GM18907 (cell line): Measurements from ENCODE around the gene SLC6A3.
"Not testable (repeated sequence)": the region's sequence is repeated elsewhere in the genome, so short reads cannot be mapped to it uniquely, and the experiment has no call there.

Experiments used
- ATAC-seq: cut with Tn5 transposase; IDR thresholded peaks from one replicate; pipeline ENCODE4 v1.9.1; 2021; ENCODE audit warnings: mild to moderate bottlenecking, moderate library complexity; ENCODE audit not compliant: unreplicated experiment

The SLC6A3 gene

GRCh38 chr5:1375871-1376810, 69.1 kb downstream of the SLC6A3 start:
- ATAC-seq: no peak

DNA sequence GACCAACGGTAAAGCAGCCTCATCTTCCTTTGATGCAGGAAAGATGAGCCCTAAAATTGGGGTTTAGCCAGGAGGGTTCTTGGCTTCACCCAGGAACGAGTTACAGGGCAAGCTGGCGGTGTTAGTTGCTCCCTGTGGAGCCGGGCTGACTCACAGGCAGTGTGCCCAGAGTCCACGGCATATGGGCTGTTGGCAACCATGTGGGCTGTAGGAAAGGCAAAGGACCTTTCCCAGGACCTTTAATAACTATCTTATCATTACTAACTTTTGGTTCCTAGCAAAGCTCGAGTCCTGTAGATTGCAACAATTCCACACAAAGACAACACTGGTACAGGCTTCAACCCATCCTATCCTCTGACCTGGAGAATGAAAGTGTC, 70.6 kb downstream of the SLC6A3 start:
- ATAC-seq: no peak

DNA sequence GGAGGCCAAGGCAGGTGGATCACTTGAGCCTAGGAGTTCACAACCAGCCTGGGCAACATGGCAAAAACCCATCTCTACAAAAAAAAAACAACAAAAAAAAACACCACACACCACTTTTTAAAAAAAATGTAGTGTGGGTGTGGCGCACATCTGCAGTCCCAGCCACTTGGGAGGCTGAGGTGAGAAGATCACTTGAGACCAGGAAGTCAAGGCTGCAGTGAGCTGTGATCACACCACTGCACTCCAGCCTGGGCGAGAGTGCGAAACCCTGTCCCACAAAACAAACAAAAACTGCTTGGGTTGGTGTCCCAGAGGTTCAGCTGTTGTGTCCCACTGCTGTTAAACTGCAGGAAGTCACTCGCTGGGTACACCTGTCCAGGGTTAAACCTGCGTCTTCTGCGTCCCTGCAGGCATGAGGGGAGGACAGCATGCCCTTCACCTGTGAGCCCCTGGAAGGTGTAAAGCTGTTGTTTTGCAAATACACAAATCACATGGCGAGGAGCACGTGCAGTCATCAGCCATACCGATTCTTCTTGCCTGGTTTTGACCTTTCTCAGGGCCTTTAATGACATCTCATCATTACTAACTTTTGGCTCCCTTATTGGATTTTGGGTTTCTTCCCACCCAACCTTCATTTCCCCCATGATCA, 71.1 kb downstream of the SLC6A3 start:
- no peak for ATAC-seq

- not testable (repeated sequence) for ATAC-seq
Measured at GRCh38 chr5:1371972-1372342, 73.3 kb downstream of the SLC6A3 start.

GRCh38 chr5:1371218-1371971, 73.8 kb downstream of the SLC6A3 start:
- ATAC-seq: no peak

- no peak for ATAC-seq
Measured at GRCh38 chr5:1370006-1370405, 75.2 kb downstream of the SLC6A3 start.

DNA sequence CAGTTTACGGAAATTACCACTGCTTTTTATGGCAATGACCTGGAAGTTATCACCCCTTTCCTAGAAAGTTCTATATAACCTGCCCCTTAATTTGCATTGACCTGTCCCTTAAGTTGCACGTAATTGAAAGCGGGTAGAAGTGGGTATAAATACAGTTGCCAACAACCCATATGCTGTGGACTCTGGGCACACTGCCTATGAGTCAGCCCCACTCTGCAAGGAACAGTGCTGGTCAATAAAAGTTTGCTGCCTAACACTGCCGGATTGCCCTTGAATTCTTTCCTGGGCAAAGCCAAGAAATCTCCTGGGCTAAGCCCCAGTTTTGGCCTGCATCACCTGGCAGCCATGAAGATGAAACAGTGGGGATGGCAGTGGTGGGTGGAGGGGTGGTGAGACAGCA, 76.5 kb downstream of the SLC6A3 start:
- ATAC-seq: no peak

- ATAC-seq: no peak
Measured at GRCh38 chr5:1368236-1368635, 77.0 kb downstream of the SLC6A3 start.

- no peak for ATAC-seq
Measured at GRCh38 chr5:1367149-1367548, 78.1 kb downstream of the SLC6A3 start.

DNA sequence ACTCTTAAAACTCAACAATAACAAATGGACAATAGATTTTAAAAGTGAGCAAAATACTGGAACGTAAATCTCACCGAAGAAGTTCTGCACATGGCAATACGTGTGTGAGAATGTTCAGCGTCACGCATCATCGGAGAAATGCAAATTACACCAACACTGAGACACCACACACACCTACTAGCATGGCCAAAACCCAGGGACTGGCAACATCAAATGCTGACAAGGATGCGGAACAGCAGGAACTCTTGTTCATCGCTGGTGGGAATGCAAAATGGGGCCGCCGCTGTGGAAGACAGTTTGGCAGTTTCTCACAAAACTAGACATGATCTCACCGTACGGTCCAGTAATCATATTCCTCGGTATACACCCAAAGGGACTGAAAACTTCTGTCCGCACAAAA, 78.7 kb downstream of the SLC6A3 start:
- no peak for ATAC-seq

GRCh38 chr5:1364211-1364610, 81.0 kb downstream of the SLC6A3 start:
- ATAC-seq: no peak

- ATAC-seq: no peak
Measured at GRCh38 chr5:1363581-1363980, 81.7 kb downstream of the SLC6A3 start.

DNA sequence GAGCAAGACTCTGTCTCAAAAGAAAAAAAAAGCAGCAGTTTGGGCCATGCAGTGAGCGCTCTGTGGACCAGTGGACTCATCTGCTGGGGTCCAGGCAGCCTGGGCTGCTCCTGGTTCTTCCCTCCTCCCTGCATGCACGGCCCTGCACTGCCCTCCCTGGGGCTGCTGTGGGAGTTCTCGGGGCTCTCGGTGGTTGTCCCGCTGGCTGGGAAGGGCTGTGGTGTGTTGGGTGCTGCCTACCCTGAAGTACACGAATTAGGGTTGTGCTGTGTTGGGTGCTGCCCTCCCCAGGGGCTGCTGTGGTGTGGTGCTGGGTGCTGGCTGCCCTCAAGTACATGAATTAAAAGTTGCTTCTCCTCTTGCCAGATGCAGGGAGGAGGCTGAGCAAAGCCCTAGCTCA, 82.1 kb downstream of the SLC6A3 start:
- no peak for ATAC-seq

- no peak for ATAC-seq
Measured at GRCh38 chr5:1362242-1363015, 82.8 kb downstream of the SLC6A3 start.

DNA sequence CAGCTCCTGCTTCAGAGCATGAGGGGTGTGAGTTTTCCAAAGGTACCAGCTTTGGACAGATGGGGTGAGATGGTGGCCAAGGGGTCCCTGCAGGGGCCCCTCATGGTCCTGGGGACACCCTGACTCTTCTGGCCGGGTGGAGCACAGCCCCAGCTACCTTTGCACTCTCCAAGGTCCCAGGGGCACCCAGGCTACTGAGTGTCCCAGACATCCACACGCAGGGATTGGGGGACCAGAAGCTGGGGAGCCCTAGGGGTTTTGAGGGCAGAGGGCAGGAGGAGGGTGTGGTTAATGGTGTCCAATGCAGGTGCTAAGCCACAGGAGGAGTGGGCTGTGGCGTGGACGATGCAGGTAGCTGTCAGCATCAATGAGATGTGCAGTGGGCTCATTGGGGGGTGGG, 84.4 kb downstream of the SLC6A3 start:
- no peak for ATAC-seq

- not testable (repeated sequence) for ATAC-seq
Measured at GRCh38 chr5:1360367-1360766, 84.9 kb downstream of the SLC6A3 start.

DNA sequence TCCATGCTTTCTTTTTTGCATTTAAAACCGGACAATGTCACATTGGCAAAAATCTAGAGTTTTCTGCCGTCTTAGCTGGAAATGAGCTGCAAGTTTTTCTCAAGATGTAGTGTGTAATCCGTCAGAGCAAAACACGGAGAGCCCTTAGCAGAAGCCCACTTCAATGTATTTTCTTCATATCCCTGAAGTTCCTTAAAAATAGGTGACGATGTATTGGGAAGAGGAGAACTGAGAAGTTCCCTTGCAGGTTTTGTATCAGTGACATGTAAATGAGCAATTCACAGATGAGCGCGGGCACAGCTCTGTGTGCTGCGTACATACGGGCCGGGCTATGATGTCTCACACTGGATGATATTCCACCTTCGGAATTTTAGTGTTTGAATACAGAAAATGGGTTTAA, 85.5 kb downstream of the SLC6A3 start:
- no peak for ATAC-seq

- ATAC-seq: no peak
Measured at GRCh38 chr5:1359031-1359645, 86.1 kb downstream of the SLC6A3 start.

- ATAC-seq: no peak
Measured at GRCh38 chr5:1358726-1359025, 86.6 kb downstream of the SLC6A3 start.

- no peak for ATAC-seq
Measured at GRCh38 chr5:1357946-1358725, 87.1 kb downstream of the SLC6A3 start.
